ENCODE measurements around the gene DUOXA2. TPM values are rescaled to one million over a fixed set of nuclear protein-coding genes. Genes with fewer than 3 reads are reported as not detected.
"Not testable (repeated sequence)": the region's sequence is repeated elsewhere in the genome, so short reads cannot be mapped to it uniquely, and the experiment has no call there.

The DUOXA2 gene
- total RNA-seq, 1 donor from 2014 or later, result not detected

DNA sequence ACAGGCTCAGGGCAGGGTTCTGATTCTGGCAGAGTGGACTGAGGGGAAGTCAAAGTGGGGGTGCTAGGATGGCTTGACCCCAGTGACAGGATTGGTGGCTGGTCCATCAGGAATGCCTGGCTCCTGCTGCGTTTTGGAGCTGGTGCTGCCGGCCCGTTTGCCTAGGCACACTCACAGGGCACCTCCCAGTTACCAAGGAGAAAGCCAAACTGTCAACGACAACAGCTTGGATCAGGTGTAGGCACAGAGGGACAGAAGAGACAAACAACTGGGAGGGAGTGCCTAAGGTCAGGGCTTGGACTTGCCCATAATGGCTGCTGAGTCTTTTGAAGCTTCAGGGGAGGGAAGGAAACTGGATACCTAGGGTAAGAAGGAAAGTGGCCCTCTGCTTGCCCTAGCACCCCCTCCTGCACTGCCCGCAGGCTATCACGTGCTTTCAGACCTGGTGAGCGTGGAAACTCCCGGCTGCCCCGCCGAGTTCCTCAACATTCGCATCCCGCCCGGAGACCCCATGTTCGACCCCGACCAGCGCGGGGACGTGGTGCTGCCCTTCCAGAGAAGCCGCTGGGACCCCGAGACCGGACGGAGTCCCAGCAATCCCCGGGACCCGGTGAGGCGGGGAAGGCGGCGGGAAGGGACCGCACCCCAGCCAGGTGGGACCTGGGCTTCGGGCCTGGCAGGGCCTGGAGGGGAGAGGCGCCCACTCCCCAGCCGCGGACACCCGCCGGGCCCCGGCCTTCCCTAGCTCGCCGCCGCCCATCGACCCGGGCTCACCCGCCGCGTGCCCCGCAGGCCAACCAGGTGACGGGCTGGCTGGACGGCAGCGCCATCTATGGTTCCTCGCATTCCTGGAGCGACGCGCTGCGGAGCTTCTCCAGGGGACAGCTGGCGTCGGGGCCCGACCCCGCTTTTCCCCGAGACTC is 20.8 kb downstream of the DUOXA2 start:
- Histone ChIP-seq H3K4me1 (ENCODE audit: control insufficient read depth in 3 of 3, insufficient read depth in 3 of 3, low read length in 3 of 3) (peaks cover 5 to 7% (median 5%) of the 10 kb centered on the region in 3 donors), H3K27me3 (ENCODE audit: control insufficient read depth in 3 of 3, insufficient read depth in 3 of 3, low read length in 3 of 3) (peaks cover 50 to 55% (median 53%) of the 10 kb centered on the region in 3 donors), H3K9ac (ENCODE audit: low read depth in 1 of 3, low read length in 3 of 3) (no peak overlapping the region), H3K9me3 (ENCODE audit: control insufficient read depth in 3 of 3, low read length in 3 of 3) (no peaks in the 10 kb centered on the region), H3K4me3 (ENCODE audit: low read length in 3 of 3) (no peak overlapping the region), H3K27ac (ENCODE audit: low read depth, low read length) (no peak overlapping the region), H3K36me3 (ENCODE audit: control insufficient read depth in 3 of 3, insufficient read depth in 3 of 3, low read length in 3 of 3) (no peaks in the 10 kb centered on the region)

DNA sequence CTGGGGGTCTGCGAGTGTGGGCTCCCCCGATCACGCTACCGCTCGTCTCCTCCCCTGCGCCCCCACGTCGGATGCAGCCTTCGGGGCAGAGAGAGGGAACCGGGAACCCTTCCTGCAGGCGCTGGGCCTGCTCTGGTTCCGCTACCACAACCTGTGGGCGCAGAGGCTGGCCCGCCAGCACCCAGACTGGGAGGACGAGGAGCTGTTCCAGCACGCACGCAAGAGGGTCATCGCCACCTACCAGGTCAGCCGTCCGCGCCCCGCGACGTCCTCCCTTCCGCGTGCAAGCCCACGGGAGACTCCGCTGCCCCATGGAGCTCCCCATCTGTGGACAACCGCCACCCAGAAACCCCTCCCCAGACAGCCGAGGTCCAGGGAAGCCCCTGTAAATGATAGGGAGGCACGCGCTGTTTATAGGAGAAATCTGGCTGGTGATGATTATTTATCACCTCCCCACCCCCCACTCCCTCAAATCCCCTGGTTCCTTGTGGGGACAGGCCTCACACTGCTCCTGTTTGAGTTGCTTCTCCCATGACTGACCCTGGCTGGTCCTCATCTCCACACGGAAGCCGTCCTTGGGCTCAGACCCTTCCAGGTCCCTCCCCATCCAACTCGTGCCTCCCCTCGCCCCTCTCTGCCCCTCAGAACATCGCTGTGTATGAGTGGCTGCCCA is 21.7 kb downstream of the DUOXA2 start:
- not testable (repeated sequence) for H3K4me1 ChIP-seq (ENCODE audit: control insufficient read depth in 3 of 3, insufficient read depth in 3 of 3, low read length in 3 of 3); H3K9ac ChIP-seq (ENCODE audit: low read depth in 1 of 3, low read length in 3 of 3); H3K9me3 ChIP-seq (ENCODE audit: control insufficient read depth in 3 of 3, low read length in 3 of 3); H3K36me3 ChIP-seq (ENCODE audit: control insufficient read depth in 3 of 3, insufficient read depth in 3 of 3, low read length in 3 of 3); H3K27ac ChIP-seq (ENCODE audit: low read depth, low read length); H3K4me3 ChIP-seq (ENCODE audit: low read length in 3 of 3)
- peaks cover 41 to 46% (median 44%) of the 10 kb centered on the region in 3 donors for H3K27me3 ChIP-seq (ENCODE audit: control insufficient read depth in 3 of 3, insufficient read depth in 3 of 3, low read length in 3 of 3)

DNA sequence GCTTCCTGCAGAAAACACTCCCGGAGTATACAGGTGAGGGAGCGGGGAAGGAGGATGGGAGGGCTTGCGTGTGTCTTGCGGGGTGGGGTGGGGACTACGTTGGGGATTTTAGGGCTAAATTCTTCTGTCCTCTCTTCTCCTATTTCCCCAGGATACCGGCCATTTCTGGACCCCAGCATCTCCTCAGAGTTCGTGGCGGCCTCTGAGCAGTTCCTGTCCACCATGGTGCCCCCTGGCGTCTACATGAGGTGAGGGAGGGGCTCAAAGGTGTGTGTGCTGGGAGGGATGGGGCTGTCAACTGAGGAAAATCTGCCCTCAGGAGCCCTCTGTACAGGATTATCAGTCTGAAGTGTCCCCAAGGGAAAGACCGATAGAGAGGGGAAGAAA is 22.2 kb downstream of the DUOXA2 start:
- H3K4me3 ChIP-seq (ENCODE audit: low read length in 3 of 3), result no peak overlapping the region
- no peaks in the 10 kb centered on the region for H3K9me3 ChIP-seq (ENCODE audit: control insufficient read depth in 3 of 3, low read length in 3 of 3)
- H3K27me3 ChIP-seq (ENCODE audit: control insufficient read depth in 3 of 3, insufficient read depth in 3 of 3, low read length in 3 of 3), result peaks cover 39 to 47% (median 39%) of the 10 kb centered on the region in 3 donors
- H3K9ac ChIP-seq (ENCODE audit: low read depth in 1 of 3, low read length in 3 of 3), result no peak overlapping the region
- peaks cover 5 to 7% (median 5%) of the 10 kb centered on the region in 3 donors for H3K4me1 ChIP-seq (ENCODE audit: control insufficient read depth in 3 of 3, insufficient read depth in 3 of 3, low read length in 3 of 3)
- H3K36me3 ChIP-seq (ENCODE audit: control insufficient read depth in 3 of 3, insufficient read depth in 3 of 3, low read length in 3 of 3), result no peaks in the 10 kb centered on the region
- no peak overlapping the region for H3K27ac ChIP-seq (ENCODE audit: low read depth, low read length)

DNA sequence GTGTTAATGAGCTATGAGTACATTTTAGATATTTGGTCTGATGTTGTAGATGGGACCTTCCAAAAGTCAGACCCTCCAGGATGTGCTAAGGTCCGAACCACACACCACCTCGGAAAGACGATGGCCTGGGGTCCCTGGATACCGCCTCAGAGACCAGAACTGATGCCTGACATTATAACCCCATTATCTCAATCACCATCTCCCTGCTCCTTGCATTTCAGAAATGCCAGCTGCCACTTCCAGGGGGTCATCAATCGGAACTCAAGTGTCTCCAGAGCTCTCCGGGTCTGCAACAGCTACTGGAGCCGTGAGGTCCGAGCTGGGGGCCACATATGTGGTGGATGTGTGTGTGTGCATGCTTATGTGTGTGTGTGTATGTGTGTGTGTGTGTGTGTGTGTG is 23.6 kb downstream of the DUOXA2 start:
- Histone ChIP-seq H3K4me1 (ENCODE audit: control insufficient read depth in 3 of 3, insufficient read depth in 3 of 3, low read length in 3 of 3) (peaks cover 5 to 7% (median 5%) of the 10 kb centered on the region in 3 donors), H3K9me3 (ENCODE audit: control insufficient read depth in 3 of 3, low read length in 3 of 3) (no peaks in the 10 kb centered on the region), H3K9ac (ENCODE audit: low read depth in 1 of 3, low read length in 3 of 3) (no peak overlapping the region), H3K27me3 (ENCODE audit: control insufficient read depth in 3 of 3, insufficient read depth in 3 of 3, low read length in 3 of 3) (peaks cover 34 to 54% (median 39%) of the 10 kb centered on the region in 3 donors), H3K4me3 (ENCODE audit: low read length in 3 of 3) (no peak overlapping the region), H3K36me3 (ENCODE audit: control insufficient read depth in 3 of 3, insufficient read depth in 3 of 3, low read length in 3 of 3) (no peaks in the 10 kb centered on the region), H3K27ac (ENCODE audit: low read depth, low read length) (no peak overlapping the region)

DNA sequence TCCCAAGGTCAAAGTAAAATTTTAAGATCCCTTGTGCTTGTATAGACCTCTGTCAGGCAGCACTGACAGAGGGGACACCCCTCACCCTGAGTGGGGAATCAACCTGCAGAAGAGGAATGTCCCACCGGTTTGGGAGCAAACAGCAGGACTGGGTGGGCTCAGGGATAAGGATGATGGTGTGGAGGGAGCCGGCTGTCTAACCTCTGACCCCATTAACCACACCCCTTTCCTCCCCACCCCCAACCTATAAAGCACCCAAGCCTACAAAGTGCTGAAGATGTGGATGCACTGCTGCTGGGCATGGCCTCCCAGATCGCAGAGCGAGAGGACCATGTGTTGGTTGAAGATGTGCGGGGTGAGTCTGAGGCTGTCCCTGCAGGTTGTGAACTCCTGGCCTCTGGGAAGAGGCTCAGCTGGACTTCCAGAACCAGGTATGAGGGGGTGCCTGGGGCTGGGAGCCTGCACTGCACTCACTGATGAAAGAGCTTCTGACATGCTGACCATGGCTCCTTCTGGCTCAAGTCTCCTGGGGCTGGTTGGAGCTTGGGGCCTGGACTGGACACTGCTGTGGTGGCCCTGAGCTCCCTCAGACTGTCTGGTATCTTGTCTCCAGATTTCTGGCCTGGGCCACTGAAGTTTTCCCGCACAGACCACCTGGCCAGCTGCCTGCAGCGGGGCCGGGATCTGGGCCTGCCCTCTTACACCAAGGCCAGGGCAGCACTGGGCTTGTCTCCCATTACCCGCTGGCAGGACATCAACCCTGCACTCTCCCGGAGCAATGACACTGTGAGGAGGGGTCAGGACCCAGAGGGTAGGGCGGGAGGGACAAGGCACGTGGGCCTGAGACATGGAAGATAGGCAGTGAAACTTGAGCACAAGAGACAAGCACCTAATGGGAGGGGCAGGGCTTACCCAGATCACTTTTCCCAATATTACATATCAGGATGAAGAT is 25.0 kb downstream of the DUOXA2 start:
- Histone ChIP-seq H3K9ac (ENCODE audit: low read depth in 1 of 3, low read length in 3 of 3) (no peak overlapping the region), H3K4me1 (ENCODE audit: control insufficient read depth in 3 of 3, insufficient read depth in 3 of 3, low read length in 3 of 3) (peaks cover 5 to 7% (median 5%) of the 10 kb centered on the region in 3 donors), H3K27ac (ENCODE audit: low read depth, low read length) (no peak overlapping the region), H3K9me3 (ENCODE audit: control insufficient read depth in 3 of 3, low read length in 3 of 3) (no peaks in the 10 kb centered on the region), H3K27me3 (ENCODE audit: control insufficient read depth in 3 of 3, insufficient read depth in 3 of 3, low read length in 3 of 3) (peaks cover 27 to 55% (median 30%) of the 10 kb centered on the region in 3 donors), H3K4me3 (ENCODE audit: low read length in 3 of 3) (no peak overlapping the region), H3K36me3 (ENCODE audit: control insufficient read depth in 3 of 3, insufficient read depth in 3 of 3, low read length in 3 of 3) (no peaks in the 10 kb centered on the region)

DNA sequence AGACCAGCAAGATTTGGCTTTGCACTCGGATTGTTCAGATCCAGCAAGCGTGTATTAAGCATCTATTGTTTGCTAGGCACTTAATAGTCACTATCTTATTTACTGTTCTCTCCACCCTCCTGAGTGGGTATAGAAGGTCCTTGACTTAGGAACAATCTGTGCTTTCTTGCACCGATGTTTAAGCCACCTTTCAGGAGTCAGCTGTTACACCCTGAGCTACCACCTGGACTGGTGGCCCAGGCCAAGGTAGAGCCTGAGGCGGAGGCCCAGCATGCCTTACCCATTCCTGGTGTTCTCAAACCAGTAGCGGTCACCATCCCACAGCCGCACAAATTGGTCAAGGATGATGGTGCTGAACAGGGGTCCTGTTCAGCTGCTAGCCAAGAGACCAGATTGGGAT is 25.6 kb downstream of the DUOXA2 start:
- H3K36me3 ChIP-seq (ENCODE audit: control insufficient read depth in 3 of 3, insufficient read depth in 3 of 3, low read length in 3 of 3), result no peaks in the 10 kb centered on the region
- peaks cover 21 to 53% (median 26%) of the 10 kb centered on the region in 3 donors for H3K27me3 ChIP-seq (ENCODE audit: control insufficient read depth in 3 of 3, insufficient read depth in 3 of 3, low read length in 3 of 3)
- no peak overlapping the region for H3K9ac ChIP-seq (ENCODE audit: low read depth in 1 of 3, low read length in 3 of 3)
- peaks cover 2 to 5% (median 3%) of the 10 kb centered on the region in 3 donors for H3K4me1 ChIP-seq (ENCODE audit: control insufficient read depth in 3 of 3, insufficient read depth in 3 of 3, low read length in 3 of 3)
- no peak overlapping the region for H3K27ac ChIP-seq (ENCODE audit: low read depth, low read length)
- no peaks in the 10 kb centered on the region for H3K9me3 ChIP-seq (ENCODE audit: control insufficient read depth in 3 of 3, low read length in 3 of 3)
- H3K4me3 ChIP-seq (ENCODE audit: low read length in 3 of 3), result no peak overlapping the region

DNA sequence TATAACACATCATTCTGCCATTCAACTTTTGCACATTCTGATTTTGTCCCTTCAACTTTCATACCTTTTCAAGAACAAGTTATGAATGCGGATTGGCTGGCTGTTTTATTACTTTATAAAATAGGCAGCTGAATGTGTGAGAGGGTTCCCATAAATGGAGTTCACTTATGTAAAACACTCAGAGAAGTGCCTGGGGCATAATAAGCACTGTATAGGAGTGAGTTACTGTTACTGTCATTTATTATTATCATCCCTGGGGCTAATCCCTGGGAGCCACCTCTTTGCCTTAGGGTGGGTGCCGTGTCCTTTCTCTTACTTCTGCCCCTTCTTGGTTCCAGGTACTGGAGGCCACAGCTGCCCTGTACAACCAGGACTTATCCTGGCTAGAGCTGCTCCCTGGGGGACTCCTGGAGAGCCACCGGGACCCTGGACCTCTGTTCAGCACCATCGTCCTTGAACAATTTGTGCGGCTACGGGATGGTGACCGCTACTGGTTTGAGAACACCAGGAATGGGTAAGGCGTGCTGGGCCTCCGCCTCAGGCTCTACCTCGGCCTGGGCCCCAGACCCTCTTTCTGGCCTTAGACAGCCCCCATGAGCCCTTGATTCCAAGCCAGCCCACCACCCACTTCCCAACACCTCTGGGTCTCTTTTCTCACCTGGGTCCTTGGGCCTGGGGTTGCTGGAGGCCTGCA is 26.6 kb downstream of the DUOXA2 start:
- no peak overlapping the region for H3K27ac ChIP-seq (ENCODE audit: low read depth, low read length)
- no peak overlapping the region for H3K4me3 ChIP-seq (ENCODE audit: low read length in 3 of 3)
- H3K36me3 ChIP-seq (ENCODE audit: control insufficient read depth in 3 of 3, insufficient read depth in 3 of 3, low read length in 3 of 3), result no peaks in the 10 kb centered on the region
- H3K4me1 ChIP-seq (ENCODE audit: control insufficient read depth in 3 of 3, insufficient read depth in 3 of 3, low read length in 3 of 3), result no peaks in the 10 kb centered on the region
- H3K27me3 ChIP-seq (ENCODE audit: control insufficient read depth in 3 of 3, insufficient read depth in 3 of 3, low read length in 3 of 3), result peaks cover 17 to 53% (median 22%) of the 10 kb centered on the region in 3 donors
- H3K9ac ChIP-seq (ENCODE audit: low read depth in 1 of 3, low read length in 3 of 3), result no peak overlapping the region
- no peaks in the 10 kb centered on the region for H3K9me3 ChIP-seq (ENCODE audit: control insufficient read depth in 3 of 3, low read length in 3 of 3)

DNA sequence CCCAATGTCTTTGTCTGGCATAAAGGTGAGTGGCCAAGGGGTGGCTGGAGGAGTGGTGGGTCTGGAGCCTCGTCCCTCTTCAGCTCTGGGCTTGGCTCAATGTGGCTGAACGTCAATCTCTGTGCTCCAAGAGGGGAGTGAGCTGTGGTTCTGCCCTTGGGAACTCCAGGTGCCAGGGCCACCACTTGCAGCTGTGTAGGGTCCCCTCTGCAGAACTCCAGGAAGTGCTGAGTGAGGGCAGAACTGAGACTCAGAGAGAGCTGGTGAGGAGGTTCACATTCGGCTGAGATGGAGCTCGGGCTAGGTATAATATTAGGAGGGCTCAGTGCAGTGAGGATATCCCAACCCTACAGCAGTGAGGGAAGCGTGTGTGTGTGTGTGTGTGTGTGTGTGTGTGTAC is 27.3 kb downstream of the DUOXA2 start:
- H3K4me1 ChIP-seq (ENCODE audit: control insufficient read depth in 3 of 3, insufficient read depth in 3 of 3, low read length in 3 of 3), result no peaks in the 10 kb centered on the region
- H3K27me3 ChIP-seq (ENCODE audit: control insufficient read depth in 3 of 3, insufficient read depth in 3 of 3, low read length in 3 of 3), result peaks cover 11 to 48% (median 17%) of the 10 kb centered on the region in 3 donors
- H3K36me3 ChIP-seq (ENCODE audit: control insufficient read depth in 3 of 3, insufficient read depth in 3 of 3, low read length in 3 of 3), result no peaks in the 10 kb centered on the region
- no peak overlapping the region for H3K27ac ChIP-seq (ENCODE audit: low read depth, low read length)
- H3K9me3 ChIP-seq (ENCODE audit: control insufficient read depth in 3 of 3, low read length in 3 of 3), result no peaks in the 10 kb centered on the region
- H3K4me3 ChIP-seq (ENCODE audit: low read length in 3 of 3), result no peak overlapping the region
- no peak overlapping the region for H3K9ac ChIP-seq (ENCODE audit: low read depth in 1 of 3, low read length in 3 of 3)

DNA sequence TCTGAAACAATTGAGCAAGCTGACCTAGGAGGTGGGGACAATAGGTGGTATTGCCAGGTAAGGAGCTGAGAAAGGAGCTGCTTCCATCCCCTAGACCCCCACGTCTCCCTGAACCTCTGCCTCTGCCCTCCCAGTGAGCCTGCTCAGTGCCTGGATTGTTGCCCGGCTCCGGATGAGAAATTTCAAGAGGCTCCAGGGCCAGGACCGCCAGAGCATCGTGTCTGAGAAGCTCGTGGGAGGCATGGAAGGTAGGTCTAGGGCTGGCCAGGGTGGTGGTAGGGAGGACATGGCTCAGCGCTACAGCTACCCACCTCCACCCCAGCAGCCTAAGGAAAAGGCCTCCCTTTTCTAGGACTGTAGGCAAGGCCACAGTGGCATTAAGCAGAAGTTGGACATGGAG is 28.9 kb downstream of the DUOXA2 start:
- H3K27me3 ChIP-seq (ENCODE audit: control insufficient read depth in 3 of 3, insufficient read depth in 3 of 3, low read length in 3 of 3), result peaks cover 2 to 37% (median 12%) of the 10 kb centered on the region in 3 donors
- no peak overlapping the region for H3K4me3 ChIP-seq (ENCODE audit: low read length in 3 of 3)
- no peaks in the 10 kb centered on the region for H3K4me1 ChIP-seq (ENCODE audit: control insufficient read depth in 3 of 3, insufficient read depth in 3 of 3, low read length in 3 of 3)
- H3K36me3 ChIP-seq (ENCODE audit: control insufficient read depth in 3 of 3, insufficient read depth in 3 of 3, low read length in 3 of 3), result no peaks in the 10 kb centered on the region
- H3K27ac ChIP-seq (ENCODE audit: low read depth, low read length), result no peak overlapping the region
- H3K9me3 ChIP-seq (ENCODE audit: control insufficient read depth in 3 of 3, low read length in 3 of 3), result no peaks in the 10 kb centered on the region
- no peak overlapping the region for H3K9ac ChIP-seq (ENCODE audit: low read depth in 1 of 3, low read length in 3 of 3)

All from skeletal muscle tissue (tissue), 4 donors.